ENCODE measurements around the gene FANCC. TPM values are rescaled to one million over a fixed set of nuclear protein-coding genes. Genes with fewer than 3 reads are reported as not detected.

Gene FANCC
- total and polyA plus RNA-seq, 4 donors = 8.3 to 32.4 (median 11.5) TPM

- no peak for DNase-seq (ENCODE audit: low spot score)
- H3K27me3 ChIP-seq (ENCODE audit: control insufficient read depth in 4 of 4, insufficient read depth in 4 of 4, low read length in 3 of 4) = no peaks in the 10 kb centered on the region
- WGBS = 90% methylated on average over 18 of the region's 18 CpGs
- H3K4me3 ChIP-seq (ENCODE audit: low read depth in 1 of 3, low read length in 3 of 3) = no peak overlapping the region
- H3K4me1 ChIP-seq (ENCODE audit: control insufficient read depth in 4 of 4, insufficient read depth in 4 of 4, low read length in 3 of 4) = no peaks in the 10 kb centered on the region
- H3K36me3 ChIP-seq (ENCODE audit: control insufficient read depth in 4 of 4, insufficient read depth in 3 of 4, low read depth in 1 of 4, low read length in 3 of 4) = peaks cover 12 to 75% (median 33%) of the 10 kb centered on the region in 4 donors
- no peak overlapping the region for H3K27ac ChIP-seq (ENCODE audit: low read depth in 1 of 2, low read length in 2 of 2)
- no peak overlapping the region for H3K9ac ChIP-seq (ENCODE audit: low read depth in 1 of 2, low read length in 2 of 2)
- TF ChIP-seq EGR1 (IDR thresholded peaks at IDR 0.05; ENCODE audit: low read depth in 2 of 2) (no peak), ZBTB33 (IDR thresholded peaks at IDR 0.05) (no peak), ATF3 (IDR thresholded peaks at IDR 0.05) (no peak)
- no peaks in the 10 kb centered on the region for H3K9me3 ChIP-seq (ENCODE audit: control insufficient read depth in 4 of 4, low read length in 3 of 4)
Observed at GRCh38 chr9:95107001-95107749, 210.3 kb downstream of the FANCC start.

- no peak for TF ChIP-seq REST (IDR thresholded peaks at IDR 0.05)
- no peak for TF ChIP-seq ATF3 (IDR thresholded peaks at IDR 0.05)
- TF ChIP-seq TAF1 (conservative IDR thresholded peaks at IDR 0.05) = no peak
- TF ChIP-seq JUND (IDR thresholded peaks at IDR 0.05) = no peak
- TF ChIP-seq ZBTB33 (IDR thresholded peaks at IDR 0.05) = no peak
- no peak for TF ChIP-seq FOXA2 (IDR thresholded peaks at IDR 0.05)
- TF ChIP-seq YY1 (IDR thresholded peaks at IDR 0.05) = no peak
- no peak for TF ChIP-seq RXRA (IDR thresholded peaks at IDR 0.05)
- no peak for TF ChIP-seq SP1 (IDR thresholded peaks at IDR 0.05)
- TF ChIP-seq EGR1 (IDR thresholded peaks at IDR 0.05; ENCODE audit: low read depth in 2 of 2) = no peak
- TF ChIP-seq HNF4A (conservative IDR thresholded peaks at IDR 0.05) = no peak
- no peak for TF ChIP-seq MAX (IDR thresholded peaks at IDR 0.05)
- TF ChIP-seq GABPA (IDR thresholded peaks at IDR 0.05 in 1 of 2, conservative IDR thresholded peaks at IDR 0.05 in 1 of 2) = no peak
- no peak for TF ChIP-seq RAD21 (IDR thresholded peaks at IDR 0.05)
- no peak for TF ChIP-seq CTCF (IDR thresholded peaks at IDR 0.05; ENCODE audit: low read depth, low read length, missing input control)
- TF ChIP-seq FOXA1 (IDR thresholded peaks at IDR 0.05) = no peak
- TF ChIP-seq HNF4G (IDR thresholded peaks at IDR 0.05) = no peak
- Histone ChIP-seq H3K27me3 (ENCODE audit: control insufficient read depth in 4 of 4, insufficient read depth in 4 of 4, low read length in 3 of 4) (no peaks in the 10 kb centered on the region), H3K4me3 (ENCODE audit: low read depth in 1 of 3, low read length in 3 of 3) (no peak overlapping the region), H3K9ac (ENCODE audit: low read depth in 1 of 2, low read length in 2 of 2) (no peak overlapping the region), H3K36me3 (ENCODE audit: control insufficient read depth in 4 of 4, insufficient read depth in 3 of 4, low read depth in 1 of 4, low read length in 3 of 4) (peaks cover 6 to 75% (median 36%) of the 10 kb centered on the region in 4 donors), H3K4me1 (ENCODE audit: control insufficient read depth in 4 of 4, insufficient read depth in 4 of 4, low read length in 3 of 4) (no peaks in the 10 kb centered on the region), H3K9me3 (ENCODE audit: control insufficient read depth in 4 of 4, low read length in 3 of 4) (no peaks in the 10 kb centered on the region), H3K27ac (ENCODE audit: low read depth in 1 of 2, low read length in 2 of 2) (no peak overlapping the region)
- no peak for DNase-seq (ENCODE audit: low spot score)
- 90% methylated on average over 13 of the region's 13 CpGs for WGBS
Observed at GRCh38 chr9:95105519-95106287, 211.8 kb downstream of the FANCC start.

Data from liver (tissue), 9 donors.